ENCODE measurements around the gene TMEM131. TPM values are rescaled to one million over a fixed set of nuclear protein-coding genes. Genes with fewer than 3 reads are reported as not detected.

The TMEM131 gene
- total RNA-seq, 2 donors from 2014 or later, result 20.7 to 21.8 TPM

- Histone ChIP-seq H3K27ac (peak overlapping the region; percentile 55 to 60), H3K9me3 (no peaks in the 10 kb centered on the region), H3K36me3 (peaks cover 8% of the 10 kb centered on the region), H3K27me3 (no peaks in the 10 kb centered on the region), H3K4me3 (no peak overlapping the region), H3K4me1 (peaks cover 0 to 21% of the 10 kb centered on the region in 2 donors)
- TF ChIP-seq CTCF (IDR thresholded peaks at IDR 0.05), result no peak
- DNase-seq (ENCODE audit: low spot score), result no peak
Measured at GRCh38 chr2:97751752-97752151, 244.0 kb downstream of the TMEM131 start.

- Histone ChIP-seq H3K27me3 (no peaks in the 10 kb centered on the region), H3K9me3 (no peaks in the 10 kb centered on the region), H3K36me3 (no peaks in the 10 kb centered on the region), H3K27ac (no peak overlapping the region), H3K4me3 (no peak overlapping the region), H3K4me1 (peaks cover 0 to 25% of the 10 kb centered on the region in 2 donors)
- TF ChIP-seq CTCF (IDR thresholded peaks at IDR 0.05), result no peak
- no peak for DNase-seq (ENCODE audit: low spot score)
Measured at GRCh38 chr2:97750017-97750416, 245.7 kb downstream of the TMEM131 start.

- no peak overlapping the region for H3K27ac ChIP-seq
- no peak overlapping the region for H3K4me3 ChIP-seq
- no peak for TF ChIP-seq CTCF (IDR thresholded peaks at IDR 0.05)
- H3K36me3 ChIP-seq, result no peaks in the 10 kb centered on the region
- no peaks in the 10 kb centered on the region for H3K9me3 ChIP-seq
- no peak for DNase-seq (ENCODE audit: low spot score)
- H3K27me3 ChIP-seq, result no peaks in the 10 kb centered on the region
- H3K4me1 ChIP-seq, result peaks cover 0 to 25% of the 10 kb centered on the region in 2 donors
Measured at GRCh38 chr2:97749581-97749980, 246.2 kb downstream of the TMEM131 start.

- H3K9me3 ChIP-seq, result no peaks in the 10 kb centered on the region
- H3K27me3 ChIP-seq, result no peaks in the 10 kb centered on the region
- no peak for DNase-seq (ENCODE audit: low spot score)
- H3K36me3 ChIP-seq, result no peaks in the 10 kb centered on the region
- peaks cover 0 to 27% of the 10 kb centered on the region in 2 donors for H3K4me1 ChIP-seq
- no peak for TF ChIP-seq CTCF (IDR thresholded peaks at IDR 0.05)
- H3K27ac ChIP-seq, result peak overlapping the region; percentile 30 to 33
- H3K4me3 ChIP-seq, result no peak overlapping the region
Measured at GRCh38 chr2:97747716-97748115, 248.0 kb downstream of the TMEM131 start.

GRCh38 chr2:97747285-97747684 is 248.5 kb downstream of the TMEM131 start:
- no peaks in the 10 kb centered on the region for H3K27me3 ChIP-seq
- H3K9me3 ChIP-seq, result no peaks in the 10 kb centered on the region
- no peak for TF ChIP-seq CTCF (IDR thresholded peaks at IDR 0.05)
- H3K36me3 ChIP-seq, result no peaks in the 10 kb centered on the region
- H3K4me3 ChIP-seq, result no peak overlapping the region
- peaks cover 0 to 28% of the 10 kb centered on the region in 2 donors for H3K4me1 ChIP-seq
- no peak for DNase-seq (ENCODE audit: low spot score)
- peak overlapping the region; percentile 30 to 33 for H3K27ac ChIP-seq

- Histone ChIP-seq H3K4me3 (no peak overlapping the region), H3K4me1 (peaks cover 0 to 36% of the 10 kb centered on the region in 2 donors), H3K9me3 (no peaks in the 10 kb centered on the region), H3K27me3 (no peaks in the 10 kb centered on the region), H3K27ac (no peak overlapping the region), H3K36me3 (no peaks in the 10 kb centered on the region)
- no peak for TF ChIP-seq CTCF (IDR thresholded peaks at IDR 0.05)
- no peak for DNase-seq (ENCODE audit: low spot score)
Measured at GRCh38 chr2:97745474-97746174, 250.1 kb downstream of the TMEM131 start.
